Cortex of kidney (tissue), 1 donor: ENCODE measurements around the gene DYNLT2.
"Not testable (repeated sequence)": the region's sequence is repeated elsewhere in the genome, so short reads cannot be mapped to it uniquely, and the experiment has no call there.

Experiments used
- DNase-seq: peaks from one replicate; lab custom pipeline; 2025; lab: John Stamatoyannopoulos, UW

Gene DYNLT2

DNA sequence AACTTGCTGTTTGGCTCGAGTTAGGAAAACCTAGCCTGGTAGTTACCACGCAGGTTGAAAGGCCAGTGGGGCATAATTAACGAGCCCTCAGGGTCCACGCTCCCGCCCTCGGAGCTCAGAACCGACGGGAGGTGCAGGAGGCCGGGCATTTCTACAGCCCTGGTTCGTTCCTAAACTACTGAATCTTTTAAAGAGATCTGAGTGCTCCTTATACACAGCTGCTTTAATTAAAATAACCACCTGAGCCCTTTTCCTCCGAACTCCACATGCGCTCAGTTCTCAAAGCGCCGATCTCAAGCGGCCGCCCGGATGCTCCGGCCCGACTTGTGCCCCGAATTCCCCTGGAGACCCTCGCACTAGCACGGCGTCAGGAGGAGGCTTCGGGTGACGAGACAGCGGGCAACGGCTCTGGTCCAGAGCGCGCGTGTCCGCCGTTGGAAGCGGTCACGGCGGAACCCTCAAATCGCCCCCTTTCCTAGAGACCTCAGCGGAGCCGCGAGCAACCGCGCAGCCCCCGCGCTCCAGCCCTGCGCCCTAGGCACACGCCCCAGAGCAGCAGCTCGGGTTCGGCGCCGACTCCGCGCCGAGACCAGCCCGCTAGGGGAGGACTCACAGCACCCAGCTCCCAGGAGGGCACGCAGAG, 49.9 kb downstream of the DYNLT2 start:
- no peak for DNase-seq

DNA sequence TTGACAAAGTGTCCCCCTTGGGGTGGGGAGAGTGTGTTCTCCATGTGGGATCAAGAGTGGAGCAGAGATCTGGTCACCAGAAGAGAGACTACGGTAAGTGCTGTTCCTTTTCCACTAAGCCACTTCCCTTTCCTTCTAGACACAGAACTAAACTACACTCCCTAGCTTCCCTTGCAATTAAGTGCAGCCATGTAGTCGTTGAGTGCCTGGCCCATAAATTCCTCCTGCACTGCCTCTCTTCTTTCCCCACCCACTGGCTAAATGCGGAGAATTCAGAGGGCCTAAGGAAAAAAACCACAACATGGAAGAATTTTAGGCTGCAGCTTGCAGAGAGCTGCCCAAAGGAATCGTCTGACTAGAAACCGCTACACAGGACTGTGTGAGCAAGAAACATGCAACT, 51.1 kb downstream of the DYNLT2 start:
- DNase-seq = no peak

DNA sequence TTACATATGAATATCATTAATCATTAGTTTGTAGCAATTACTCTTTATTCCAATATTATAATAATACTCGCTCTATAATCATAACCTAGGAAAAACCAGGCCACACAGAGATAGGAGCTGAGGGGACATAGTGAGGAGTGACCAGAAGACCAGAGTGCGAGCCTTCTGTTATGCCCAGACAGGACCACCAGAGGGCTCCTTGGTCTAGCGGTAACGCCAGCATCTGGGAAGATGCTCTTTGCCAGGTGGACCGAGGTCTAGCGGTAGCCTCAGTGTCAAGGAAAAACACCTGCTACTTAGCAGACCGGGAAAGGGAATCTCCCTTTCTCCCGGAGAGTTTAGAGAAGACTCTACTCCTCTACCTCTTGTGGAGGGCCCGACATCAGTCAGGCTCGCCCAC, 54.3 kb downstream of the DYNLT2 start:
- not testable (repeated sequence) for DNase-seq

DNA sequence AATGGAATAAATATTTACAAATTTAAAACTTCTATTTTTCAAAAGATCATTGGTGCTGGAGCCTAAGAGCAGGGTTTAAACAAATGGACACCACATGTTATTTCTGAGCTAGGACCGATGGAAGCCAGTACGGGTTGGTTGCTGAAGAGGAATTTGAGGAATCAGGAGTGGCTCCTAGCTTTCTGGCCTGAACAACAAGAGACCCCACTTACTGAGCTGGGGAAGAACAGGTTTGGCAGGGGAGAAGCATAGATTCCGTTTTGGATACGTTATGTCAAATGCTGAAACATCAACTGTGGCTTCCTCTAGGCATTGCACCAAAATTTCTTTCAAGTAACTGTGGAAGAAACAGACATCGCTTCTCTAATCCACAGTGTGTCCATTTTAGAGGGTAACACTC, 56.2 kb downstream of the DYNLT2 start:
- DNase-seq = no peak

DNA sequence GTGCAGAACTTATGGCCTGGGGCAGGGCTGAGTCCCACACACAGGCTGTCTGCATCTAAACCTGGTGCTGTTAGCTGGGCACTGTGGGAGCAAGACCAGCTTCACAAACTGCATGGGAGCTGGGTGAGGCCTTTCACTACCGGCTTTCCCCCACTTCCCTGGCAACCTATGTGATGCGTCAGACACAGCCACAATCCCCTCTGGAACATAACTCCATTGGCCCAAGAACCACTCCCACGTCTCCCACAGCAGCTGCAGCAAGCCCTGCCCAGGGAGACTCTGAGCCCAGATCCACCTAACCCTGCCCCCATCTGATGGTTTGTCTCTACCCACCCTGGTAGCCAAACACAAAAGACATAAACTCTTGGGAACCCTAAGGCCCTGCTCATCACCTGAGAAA, 58.9 kb downstream of the DYNLT2 start:
- no peak for DNase-seq

DNA sequence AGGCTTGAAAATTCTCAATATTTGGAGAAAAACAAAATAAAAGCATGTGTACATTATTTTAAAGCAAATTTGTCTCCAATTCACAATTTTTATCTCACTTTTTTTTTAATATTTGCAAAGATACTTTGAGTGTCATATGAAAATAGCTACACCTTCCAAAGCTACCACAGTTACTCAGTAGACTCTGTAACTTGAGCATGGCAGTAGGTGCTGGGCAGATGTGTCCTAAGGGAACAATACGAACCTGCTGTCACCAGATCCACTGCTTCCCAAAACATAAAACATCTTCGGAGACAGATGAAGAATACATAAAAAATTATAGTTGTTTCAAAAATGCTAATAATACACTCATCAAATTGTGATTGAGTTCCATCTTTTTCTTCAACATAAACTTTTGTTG, 60.1 kb downstream of the DYNLT2 start:
- no peak for DNase-seq
